HTERT RPE-1 (cell line): ENCODE data around the gene CLDN25.
"Not testable (repeated sequence)": the region's sequence is repeated elsewhere in the genome, so short reads cannot be mapped to it uniquely, and the experiment has no call there.

Source experiments
- in situ Hi-C: fragments of 300-500 bp; cut with MboI; formaldehyde crosslinking; loops from 4 replicates; pipeline ENCODE4 v1.14.3; 2020; ENCODE audit warnings: low sequenced_read_pairs

Gene CLDN25

GRCh38 chr11:113779496-113779895, at the start of gene CLDN25:
Gene CLDN25 (plus strand): TSS chr11:113779796. CDS start chr11:113779796, 0 bp downstream.
- in situ Hi-C loops: no loop called here

- in situ Hi-C loops: no loop called here
Measured at GRCh38 chr11:113730887-113731726, 48.5 kb upstream of the CLDN25 start.

DNA sequence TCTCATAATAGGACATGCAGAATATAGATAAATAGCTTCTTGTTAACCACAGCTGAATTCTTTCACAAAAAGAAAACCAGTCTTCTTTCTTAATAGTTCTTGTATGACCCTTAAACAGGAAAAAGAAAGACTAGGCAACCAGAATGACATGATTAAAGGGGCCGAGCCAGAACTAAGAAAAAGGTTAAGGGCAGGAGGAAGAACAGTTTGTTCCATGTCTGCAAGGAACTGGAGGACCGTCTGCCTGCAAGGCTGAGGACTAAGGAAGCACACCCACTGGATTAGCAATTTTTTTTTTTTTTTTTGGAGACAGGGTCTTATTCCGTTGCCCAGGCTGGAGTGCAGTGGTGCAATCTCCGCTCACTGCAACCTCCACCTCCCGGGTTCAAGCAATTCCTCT, 47.5 kb upstream of the CLDN25 start:
- in situ Hi-C loops: no loop called here

DNA sequence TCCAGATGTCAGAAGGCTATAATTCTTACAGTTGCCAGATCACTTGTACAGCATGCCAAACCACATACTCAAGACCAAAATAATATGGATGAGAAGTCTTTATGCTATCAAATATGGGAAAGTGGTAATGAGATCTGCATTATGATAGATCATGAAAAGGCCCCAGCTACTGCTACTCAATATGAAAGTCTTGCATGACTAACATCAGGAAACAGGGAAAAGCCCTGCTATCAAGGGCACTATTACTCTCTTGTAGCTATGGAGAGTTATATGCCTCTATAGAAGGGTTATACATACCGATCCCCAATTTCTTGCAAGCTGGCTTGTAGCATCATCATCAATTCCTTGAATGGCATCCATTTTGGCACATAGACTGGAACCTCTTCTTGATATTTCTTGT, 43.3 kb upstream of the CLDN25 start:
- in situ Hi-C loops: no loop called here

DNA sequence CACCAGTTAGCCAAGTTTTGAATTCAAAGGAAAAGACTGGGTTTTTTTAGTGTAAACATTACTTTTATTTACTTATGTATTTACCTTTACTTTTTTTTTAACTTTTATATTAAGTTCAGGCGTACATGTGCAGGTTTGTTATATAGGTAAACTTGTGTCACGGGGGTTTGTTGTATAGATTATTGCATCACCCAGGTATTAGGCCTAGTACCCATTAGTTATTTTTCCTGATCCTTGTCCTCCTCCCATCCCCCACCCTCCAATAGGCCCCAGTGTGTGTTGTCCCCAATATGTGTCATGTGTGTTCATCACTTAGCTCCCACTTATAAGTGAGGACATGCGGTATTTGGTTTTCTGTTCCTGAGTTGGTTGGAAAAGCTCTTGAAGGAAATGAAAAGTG, 26.7 kb upstream of the CLDN25 start:
- in situ Hi-C loops: no loop called here

- in situ Hi-C loops: no loop called here
Measured at GRCh38 chr11:113760241-113760640, 19.4 kb upstream of the CLDN25 start.

DNA sequence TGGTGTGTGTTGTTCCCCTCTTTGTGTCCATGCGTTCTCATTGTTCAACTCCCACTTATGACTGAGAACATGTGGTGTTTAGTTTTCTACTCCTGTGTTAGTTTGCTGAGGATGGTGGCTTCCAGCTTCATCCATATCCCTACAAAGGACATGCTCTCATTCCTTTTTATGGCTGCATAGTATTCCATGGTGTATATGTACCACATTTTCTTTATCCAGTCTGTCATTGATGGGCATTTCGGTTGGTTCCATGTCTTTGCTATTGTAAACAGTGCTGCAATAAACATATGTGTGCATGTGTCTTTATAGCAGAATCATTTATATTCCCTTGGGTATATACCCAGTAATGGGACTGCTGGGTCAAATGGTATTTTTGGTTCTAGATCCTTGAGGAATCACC, 16.6 kb upstream of the CLDN25 start:
- in situ Hi-C loops: not testable (repeated sequence)

- in situ Hi-C loops: no loop called here
Measured at GRCh38 chr11:113764527-113765219, 14.9 kb upstream of the CLDN25 start.

GRCh38 chr11:113771964-113772363, 7.6 kb upstream of the CLDN25 start:
- in situ Hi-C loops: no loop called here

- in situ Hi-C loops: no loop called here
Measured at GRCh38 chr11:113773092-113773415, 6.5 kb upstream of the CLDN25 start.

DNA sequence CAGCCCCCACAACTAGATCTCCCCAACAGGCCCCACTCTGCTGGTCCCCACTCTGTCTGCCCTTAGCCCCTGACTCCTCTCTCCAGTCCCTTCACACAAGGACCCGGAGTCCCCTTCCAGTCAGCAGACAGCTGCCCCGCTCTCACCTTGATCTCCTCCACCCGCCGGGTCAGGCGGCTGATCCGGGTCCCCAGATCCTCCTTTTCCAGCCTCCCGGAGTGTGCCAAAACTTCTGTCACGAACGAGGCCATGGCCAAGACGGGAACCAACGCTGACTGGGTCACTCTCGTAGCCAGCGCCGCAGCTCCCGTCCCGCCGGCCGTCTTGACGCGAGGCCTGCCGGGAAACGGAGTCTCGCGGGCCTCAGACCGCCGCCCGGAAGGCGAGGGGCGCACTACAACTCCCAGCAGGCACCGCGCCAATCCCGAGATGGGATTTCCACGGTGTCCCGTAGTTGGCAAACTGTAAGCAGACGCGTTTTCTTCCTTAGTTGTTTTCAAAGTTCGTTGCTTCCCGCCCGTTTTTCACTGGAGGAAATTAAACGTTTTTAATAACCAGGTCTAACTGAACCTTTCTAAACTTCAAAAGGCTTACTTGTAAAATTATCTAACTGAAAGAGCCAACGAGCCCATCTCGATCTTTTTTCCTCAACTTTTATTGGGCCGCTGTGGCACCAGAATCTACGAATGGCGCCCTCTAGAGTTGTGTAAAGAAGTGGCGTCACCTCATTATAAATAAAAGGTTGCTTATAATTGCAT, 6.0 kb upstream of the CLDN25 start, which contains the start of gene ZW10:
ZW10 (minus strand) TSS at position 277 of the 758 bp plus-strand sequence; CDS start at position 251, 26 bp downstream.
- in situ Hi-C loops: no loop called here

- in situ Hi-C loops: no loop called here
Measured at GRCh38 chr11:113774174-113774503, 5.5 kb upstream of the CLDN25 start.

GRCh38 chr11:113778111-113778910, 1.3 kb upstream of the CLDN25 start:
- in situ Hi-C loops: no loop called here

DNA sequence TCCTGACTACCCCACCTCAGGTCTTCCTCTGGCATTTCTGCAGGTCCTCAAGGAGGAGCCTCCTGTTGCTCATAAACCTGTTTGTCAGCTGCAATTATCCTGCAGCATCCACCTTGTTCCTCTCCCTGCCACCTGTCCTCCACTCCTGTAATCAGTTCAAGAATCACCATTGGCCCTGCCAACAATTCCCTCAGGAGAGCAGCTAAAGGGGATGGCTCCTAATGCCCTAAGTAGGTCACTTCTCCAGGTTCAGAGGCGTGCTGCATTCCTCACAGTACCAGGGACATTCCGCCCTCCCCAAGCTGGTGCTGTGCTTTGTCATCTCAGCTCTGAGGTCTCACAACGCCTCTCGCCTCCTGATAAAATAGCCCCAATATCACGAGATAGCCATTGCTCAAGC, 2.1 kb downstream of the CLDN25 start:
- in situ Hi-C loops: no loop called here

DNA sequence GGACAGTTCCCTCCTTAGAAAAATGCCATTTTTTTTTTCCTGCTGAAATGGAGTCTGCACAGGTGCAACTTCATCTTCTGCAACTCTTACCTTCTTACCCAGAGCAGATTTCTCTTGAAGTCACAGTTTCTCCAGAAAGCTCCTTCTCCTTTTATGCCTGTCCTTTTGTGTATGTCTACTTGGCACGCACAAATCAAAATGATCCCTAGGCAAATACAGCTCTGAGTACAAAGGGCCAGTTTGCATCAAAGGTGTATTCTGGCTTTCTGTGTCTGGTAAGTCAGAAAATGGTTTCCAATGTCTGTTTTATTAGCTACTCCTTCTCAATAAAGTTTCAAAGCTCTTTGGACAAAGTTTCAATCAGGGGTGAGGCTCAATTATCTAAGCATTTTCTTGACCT, 2.5 kb downstream of the CLDN25 start:
- in situ Hi-C loops: no loop called here

GRCh38 chr11:113789016-113789415, 9.4 kb downstream of the CLDN25 start:
- in situ Hi-C loops: not testable (repeated sequence)

DNA sequence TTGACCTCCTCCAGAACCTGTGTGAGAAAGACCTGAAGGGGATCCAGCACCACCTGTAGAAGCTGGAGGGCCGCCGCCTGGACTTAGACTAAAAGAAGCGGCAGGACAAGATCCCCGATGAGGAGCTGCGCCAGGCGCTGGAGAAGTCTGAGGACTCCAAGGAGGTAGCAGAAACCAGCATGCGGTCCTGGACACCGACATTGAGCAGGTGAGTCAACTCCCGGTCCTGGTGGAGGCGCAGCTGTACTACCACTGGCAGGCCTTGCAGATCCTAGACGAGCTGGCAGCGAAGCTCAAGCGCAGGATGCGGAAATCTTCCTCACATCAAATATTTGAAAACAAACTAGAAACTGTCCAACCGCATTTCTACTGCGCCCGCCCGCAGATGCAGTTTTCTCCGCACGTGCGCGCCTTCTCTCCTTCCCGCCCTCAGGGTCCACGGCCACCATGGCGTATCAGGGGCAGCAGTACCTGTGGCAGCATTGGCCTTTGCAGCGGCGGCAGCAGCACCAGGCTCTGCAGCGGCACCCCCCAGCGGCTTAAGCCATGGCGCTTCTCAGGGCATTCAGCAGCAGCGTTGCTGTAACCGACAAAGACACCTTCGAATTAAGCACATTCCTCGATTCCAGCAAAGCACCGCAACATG, 10.2 kb downstream of the CLDN25 start:
- in situ Hi-C loops: no loop called here

DNA sequence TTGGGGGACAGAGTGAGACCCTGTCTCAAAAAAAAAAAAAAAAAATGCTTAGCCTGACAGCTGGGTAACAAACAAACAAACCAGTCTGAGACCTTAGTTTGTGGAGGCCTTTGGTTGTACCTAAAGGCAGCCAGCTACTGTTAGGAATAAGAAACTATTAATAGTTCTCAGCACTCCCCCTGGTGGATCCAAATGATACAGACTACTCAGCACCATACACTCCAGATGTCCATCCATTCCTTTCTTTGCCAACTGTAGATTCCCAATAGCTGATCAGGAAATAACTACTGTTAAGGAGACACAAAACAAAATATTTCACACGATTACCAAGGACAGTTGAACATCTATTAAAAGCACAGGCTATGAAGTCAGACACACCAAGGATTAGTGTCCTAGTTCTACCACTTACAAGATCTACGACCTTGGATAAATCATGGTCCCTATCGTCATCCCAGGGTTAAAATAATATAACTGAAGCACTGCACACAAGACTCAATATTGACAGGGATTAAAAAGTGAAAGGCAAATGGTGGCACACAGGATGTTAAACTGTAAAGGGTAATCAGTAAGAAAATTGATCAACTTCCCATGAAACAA, 17.2 kb downstream of the CLDN25 start:
- in situ Hi-C loops: no loop called here

GRCh38 chr11:113802621-113803020, 23.0 kb downstream of the CLDN25 start:
- in situ Hi-C loops: no loop called here

DNA sequence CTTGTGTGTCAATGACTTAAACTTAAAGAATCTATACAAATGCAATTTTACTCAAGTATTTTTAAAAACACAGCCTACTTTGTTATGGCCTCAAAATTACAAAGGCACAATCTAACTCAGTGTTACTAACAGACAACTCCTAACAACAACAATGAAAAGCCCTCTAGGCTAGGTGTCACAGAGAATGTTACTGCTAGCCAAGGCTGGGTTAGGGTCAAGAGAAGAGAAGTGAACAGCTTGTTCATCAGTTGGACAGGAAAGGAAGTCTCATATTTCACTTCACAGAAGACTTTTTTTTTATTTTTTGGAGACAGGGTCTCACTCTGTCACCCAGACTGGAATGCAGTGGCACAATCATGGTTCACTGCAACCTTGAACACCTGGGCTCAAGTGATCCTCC, 26.0 kb downstream of the CLDN25 start:
- in situ Hi-C loops: no loop called here
